Measurements from ENCODE around the gene KIF19.

The KIF19 gene

DNA sequence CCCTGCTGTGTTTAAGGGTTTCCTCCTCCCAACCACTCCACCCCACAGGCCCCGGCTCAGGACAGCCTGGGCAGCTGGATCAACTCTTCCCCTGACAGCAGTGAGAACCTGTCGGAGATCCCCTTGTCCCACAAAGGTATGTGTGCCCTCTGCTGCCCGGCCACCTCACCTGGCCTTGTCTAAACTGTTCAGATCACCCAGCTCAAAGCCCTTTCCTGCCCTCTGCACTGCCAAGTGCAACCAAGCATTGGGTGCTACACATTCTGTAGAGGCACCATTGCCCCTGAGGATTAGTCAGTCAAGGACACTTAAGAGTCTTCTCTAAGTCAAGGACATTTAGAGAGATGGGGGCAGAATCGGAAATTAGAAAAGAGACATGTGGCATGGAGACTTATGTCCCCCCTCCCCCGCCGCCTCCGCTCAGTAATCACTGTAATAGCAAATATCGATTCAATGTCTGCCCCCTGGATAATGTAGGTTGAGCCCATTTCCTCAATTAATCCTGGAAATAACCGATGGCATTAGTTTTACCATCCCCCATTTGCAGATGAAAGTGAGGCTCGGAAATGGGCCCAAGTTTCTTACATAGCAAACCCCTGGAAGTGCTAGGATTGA lies 27.5 kb downstream of the KIF19 start:
- TF ChIP-seq, protein P1, sequence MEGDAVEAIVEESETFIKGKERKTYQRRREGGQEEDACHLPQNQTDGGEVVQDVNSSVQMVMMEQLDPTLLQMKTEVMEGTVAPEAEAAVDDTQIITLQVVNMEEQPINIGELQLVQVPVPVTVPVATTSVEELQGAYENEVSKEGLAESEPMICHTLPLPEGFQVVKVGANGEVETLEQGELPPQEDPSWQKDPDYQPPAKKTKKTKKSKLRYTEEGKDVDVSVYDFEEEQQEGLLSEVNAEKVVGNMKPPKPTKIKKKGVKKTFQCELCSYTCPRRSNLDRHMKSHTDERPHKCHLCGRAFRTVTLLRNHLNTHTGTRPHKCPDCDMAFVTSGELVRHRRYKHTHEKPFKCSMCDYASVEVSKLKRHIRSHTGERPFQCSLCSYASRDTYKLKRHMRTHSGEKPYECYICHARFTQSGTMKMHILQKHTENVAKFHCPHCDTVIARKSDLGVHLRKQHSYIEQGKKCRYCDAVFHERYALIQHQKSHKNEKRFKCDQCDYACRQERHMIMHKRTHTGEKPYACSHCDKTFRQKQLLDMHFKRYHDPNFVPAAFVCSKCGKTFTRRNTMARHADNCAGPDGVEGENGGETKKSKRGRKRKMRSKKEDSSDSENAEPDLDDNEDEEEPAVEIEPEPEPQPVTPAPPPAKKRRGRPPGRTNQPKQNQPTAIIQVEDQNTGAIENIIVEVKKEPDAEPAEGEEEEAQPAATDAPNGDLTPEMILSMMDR (IDR thresholded peaks at IDR 0.05; ENCODE audit: insufficient read depth, low read depth, low read length, missing control alignments), result no peak
- no peak for DNase-seq (ENCODE audit: low read depth)
- H3K4me3 ChIP-seq (ENCODE audit: low read depth, low read length), result no peak overlapping the region

DNA sequence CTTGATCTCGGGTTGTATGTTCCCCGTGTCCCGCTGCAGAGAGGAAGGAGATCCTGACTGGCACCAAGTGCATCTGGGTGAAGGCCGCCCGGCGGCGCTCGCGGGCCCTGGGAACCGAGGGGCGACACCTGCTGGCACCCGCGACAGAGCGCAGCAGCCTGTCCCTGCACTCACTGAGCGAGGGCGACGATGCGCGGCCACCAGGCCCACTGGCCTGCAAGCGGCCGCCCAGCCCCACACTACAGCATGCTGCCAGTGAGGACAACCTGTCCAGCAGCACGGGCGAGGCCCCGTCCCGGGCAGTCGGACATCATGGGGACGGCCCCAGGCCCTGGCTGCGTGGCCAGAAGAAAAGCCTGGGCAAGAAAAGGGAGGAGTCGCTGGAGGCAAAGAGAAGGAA lies 28.1 kb downstream of the KIF19 start:
- no peak overlapping the region for H3K4me3 ChIP-seq (ENCODE audit: low read depth, low read length)
- peak; percentile 66 for DNase-seq (ENCODE audit: low read depth)
- TF ChIP-seq, protein P1 (IDR thresholded peaks at IDR 0.05; ENCODE audit: insufficient read depth, low read depth, low read length, missing control alignments), result peak; percentile 96

DNA sequence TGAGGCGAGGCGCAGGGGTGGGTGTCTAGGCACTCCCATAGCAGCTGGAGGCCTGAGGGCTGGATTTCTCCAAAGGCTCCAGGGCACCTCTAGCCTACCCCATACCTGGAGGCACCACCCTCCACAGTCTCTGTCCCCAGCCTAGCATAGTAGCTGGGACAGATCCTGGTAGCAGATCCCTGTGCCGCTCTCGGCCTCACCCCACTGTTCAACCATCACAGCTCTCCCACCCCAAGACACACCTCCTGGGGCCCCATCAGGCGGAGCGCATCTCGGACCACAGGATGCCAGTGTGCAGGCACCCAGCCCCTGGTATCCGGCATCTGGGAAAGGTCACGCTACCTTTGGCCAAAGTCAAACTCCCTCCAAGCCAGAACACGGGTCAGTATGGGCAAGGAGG lies 28.5 kb downstream of the KIF19 start:
- no peak for DNase-seq (ENCODE audit: low read depth)
- TF ChIP-seq, protein P1 (IDR thresholded peaks at IDR 0.05; ENCODE audit: insufficient read depth, low read depth, low read length, missing control alignments), result no peak
- H3K4me3 ChIP-seq (ENCODE audit: low read depth, low read length), result no peak overlapping the region

DNA sequence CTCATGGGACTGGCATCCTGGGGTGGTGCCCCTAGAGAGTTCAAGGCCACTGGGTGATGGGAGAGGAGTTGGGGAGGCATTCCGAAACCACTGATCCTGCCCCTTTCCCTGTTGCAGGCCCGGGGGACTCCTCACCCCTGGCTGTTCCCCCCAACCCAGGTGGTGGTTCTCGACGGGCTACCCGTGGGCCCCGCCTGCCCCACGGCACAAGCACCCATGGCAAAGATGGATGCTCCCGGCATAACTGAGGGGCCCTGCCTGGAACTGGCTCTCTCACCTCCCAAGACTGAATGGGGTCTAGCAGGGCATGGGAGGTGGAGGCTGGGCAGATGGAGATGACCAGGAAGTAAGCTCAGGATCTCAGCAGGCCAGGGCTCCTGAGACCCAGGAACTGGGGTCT lies 29.0 kb downstream of the KIF19 start:
- DNase-seq (ENCODE audit: low read depth), result no peak
- no peak overlapping the region for H3K4me3 ChIP-seq (ENCODE audit: low read depth, low read length)
- TF ChIP-seq, protein P1 (IDR thresholded peaks at IDR 0.05; ENCODE audit: insufficient read depth, low read depth, low read length, missing control alignments), result no peak

DNA sequence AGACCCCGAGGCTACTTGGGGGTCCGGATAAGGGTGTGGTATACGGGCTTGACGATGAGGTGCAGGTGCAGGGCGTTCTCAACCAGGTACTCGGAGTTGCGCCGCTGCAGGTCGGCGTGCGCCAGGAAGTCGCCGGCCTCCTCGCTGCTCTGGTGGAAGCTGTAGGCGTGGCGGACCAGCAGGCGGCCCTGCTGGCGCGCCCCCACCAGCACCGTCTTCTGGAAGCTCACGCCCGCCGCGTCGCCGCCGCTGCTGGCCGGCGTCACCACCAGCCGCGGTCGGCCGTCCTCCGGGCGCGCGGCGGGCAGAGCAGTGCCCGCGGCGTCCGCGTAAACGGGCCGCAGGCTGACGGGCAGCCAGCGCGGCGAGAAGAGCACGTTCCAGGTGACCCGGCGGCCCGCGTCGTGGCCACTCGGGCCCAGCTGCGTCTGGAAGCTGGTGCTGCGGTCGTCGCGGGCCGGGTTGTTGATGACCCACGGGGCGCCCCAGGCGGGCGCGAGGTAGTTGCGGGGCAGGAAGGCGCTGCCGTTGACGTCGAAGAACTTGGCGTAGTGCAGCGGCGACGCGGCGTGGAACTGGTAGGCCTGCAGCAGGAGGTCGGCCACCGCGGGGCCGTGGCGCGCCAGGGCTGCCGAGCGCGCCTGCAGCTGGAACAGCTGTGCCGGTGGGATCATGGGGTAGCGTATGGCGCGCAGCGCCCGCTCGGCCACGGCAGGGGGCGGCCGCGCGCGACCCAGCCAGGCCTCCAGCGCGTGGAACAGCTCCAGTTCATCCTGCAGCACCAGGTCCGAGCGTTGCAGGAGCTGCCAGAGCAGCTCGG lies 30.8 kb downstream of the KIF19 start:
- no peak overlapping the region for H3K4me3 ChIP-seq (ENCODE audit: low read depth, low read length)
- no peak for DNase-seq (ENCODE audit: low read depth)
- TF ChIP-seq, protein P1 (IDR thresholded peaks at IDR 0.05; ENCODE audit: insufficient read depth, low read depth, low read length, missing control alignments), result no peak

DNA sequence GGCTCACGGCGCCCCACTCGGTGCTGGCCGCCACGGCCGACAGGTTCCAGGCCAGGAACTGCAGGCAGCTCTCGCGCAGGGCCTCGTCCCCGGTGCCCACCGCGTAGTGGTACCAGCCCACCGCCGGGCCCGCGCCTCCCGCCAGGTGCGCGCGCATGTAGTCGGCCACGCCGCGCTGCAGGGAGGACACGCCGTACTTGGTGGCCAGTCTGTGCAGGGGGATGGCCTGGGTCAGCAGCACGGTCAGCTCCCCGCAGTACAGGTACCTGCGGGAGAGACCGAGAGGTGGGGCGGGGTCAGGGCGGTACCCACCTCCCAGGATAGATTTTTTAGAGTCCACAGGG lies 31.4 kb downstream of the KIF19 start:
- TF ChIP-seq, protein P1 (IDR thresholded peaks at IDR 0.05; ENCODE audit: insufficient read depth, low read depth, low read length, missing control alignments), result no peak
- no peak for DNase-seq (ENCODE audit: low read depth)
- no peak overlapping the region for H3K4me3 ChIP-seq (ENCODE audit: low read depth, low read length)
